Measurements from ENCODE around the gene BCL2L2.

- no peak for TF ChIP-seq POLR2AphosphoS5 (IDR thresholded peaks at IDR 0.05; ENCODE audit: borderline replicate concordance, low read depth, low read length)
- no peak for TF ChIP-seq FOXP2 (optimal IDR thresholded peaks at IDR 0.05; ENCODE audit: control extremely low read depth, extremely low read length, insufficient read depth)
Measured at GRCh38 chr14:23275412-23275811, 31.2 kb upstream of the BCL2L2 start.
